ENCODE measurements around the gene CRELD1.
A peak's percentile ranks its signal among the peaks of the same experiment; 100 is the strongest.
"Not testable (repeated sequence)": the region's sequence is repeated elsewhere in the genome, so short reads cannot be mapped to it uniquely, and the experiment has no call there.

Gene CRELD1

GRCh38 chr3:9898467-9899241 lies 35.0 kb upstream of the CRELD1 start:
- no peak overlapping the region for H3K4me3 ChIP-seq (ENCODE audit: low read depth, low read length)
- TF ChIP-seq POLR2A (IDR thresholded peaks at IDR 0.05; ENCODE audit: extremely low read depth, insufficient read length) (no peak), MYC (IDR thresholded peaks at IDR 0.05; ENCODE audit: low read depth, low read length) (no peak)
- TF ChIP-seq, protein P1, sequence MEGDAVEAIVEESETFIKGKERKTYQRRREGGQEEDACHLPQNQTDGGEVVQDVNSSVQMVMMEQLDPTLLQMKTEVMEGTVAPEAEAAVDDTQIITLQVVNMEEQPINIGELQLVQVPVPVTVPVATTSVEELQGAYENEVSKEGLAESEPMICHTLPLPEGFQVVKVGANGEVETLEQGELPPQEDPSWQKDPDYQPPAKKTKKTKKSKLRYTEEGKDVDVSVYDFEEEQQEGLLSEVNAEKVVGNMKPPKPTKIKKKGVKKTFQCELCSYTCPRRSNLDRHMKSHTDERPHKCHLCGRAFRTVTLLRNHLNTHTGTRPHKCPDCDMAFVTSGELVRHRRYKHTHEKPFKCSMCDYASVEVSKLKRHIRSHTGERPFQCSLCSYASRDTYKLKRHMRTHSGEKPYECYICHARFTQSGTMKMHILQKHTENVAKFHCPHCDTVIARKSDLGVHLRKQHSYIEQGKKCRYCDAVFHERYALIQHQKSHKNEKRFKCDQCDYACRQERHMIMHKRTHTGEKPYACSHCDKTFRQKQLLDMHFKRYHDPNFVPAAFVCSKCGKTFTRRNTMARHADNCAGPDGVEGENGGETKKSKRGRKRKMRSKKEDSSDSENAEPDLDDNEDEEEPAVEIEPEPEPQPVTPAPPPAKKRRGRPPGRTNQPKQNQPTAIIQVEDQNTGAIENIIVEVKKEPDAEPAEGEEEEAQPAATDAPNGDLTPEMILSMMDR (IDR thresholded peaks at IDR 0.05; ENCODE audit: low read depth, low read length), result no peak
- DNase-seq (ENCODE audit: low read depth), result peak; percentile 61

- TF ChIP-seq MYC (IDR thresholded peaks at IDR 0.05; ENCODE audit: low read depth, low read length) (no peak), POLR2A (IDR thresholded peaks at IDR 0.05; ENCODE audit: extremely low read depth, insufficient read length) (no peak), MAX (IDR thresholded peaks at IDR 0.05; ENCODE audit: low read depth, low read length) (no peak)
- TF ChIP-seq, protein P1 (IDR thresholded peaks at IDR 0.05; ENCODE audit: low read depth, low read length), result no peak
- DNase-seq (ENCODE audit: low read depth), result no peak
- no peak overlapping the region for H3K4me3 ChIP-seq (ENCODE audit: low read depth, low read length)
Measured at GRCh38 chr3:9899289-9899791, 34.3 kb upstream of the CRELD1 start.

DNA sequence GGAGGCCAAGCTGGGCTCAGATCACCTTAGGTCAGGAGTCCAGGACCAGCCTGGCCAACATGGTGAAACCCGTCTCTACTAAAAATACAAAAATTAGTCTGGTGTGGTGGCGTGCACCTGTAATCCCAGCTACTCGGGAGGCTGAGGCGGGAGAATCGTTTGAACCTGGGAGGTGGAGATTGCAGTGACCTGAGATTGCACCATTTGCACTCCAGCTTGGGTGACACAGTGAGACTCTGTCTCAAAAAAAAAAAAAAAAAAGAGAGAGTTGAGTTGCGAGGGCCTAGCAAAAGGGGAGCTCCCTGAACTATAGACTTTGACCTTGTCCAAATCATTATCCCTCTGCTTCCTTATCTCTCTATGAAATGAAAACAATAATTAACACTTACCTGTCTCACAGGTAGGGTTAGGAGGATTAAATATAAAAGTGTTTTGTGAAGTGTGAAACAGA lies 32.6 kb upstream of the CRELD1 start:
- not testable (repeated sequence) for H3K4me3 ChIP-seq (ENCODE audit: low read depth, low read length); DNase-seq (ENCODE audit: low read depth)

DNA sequence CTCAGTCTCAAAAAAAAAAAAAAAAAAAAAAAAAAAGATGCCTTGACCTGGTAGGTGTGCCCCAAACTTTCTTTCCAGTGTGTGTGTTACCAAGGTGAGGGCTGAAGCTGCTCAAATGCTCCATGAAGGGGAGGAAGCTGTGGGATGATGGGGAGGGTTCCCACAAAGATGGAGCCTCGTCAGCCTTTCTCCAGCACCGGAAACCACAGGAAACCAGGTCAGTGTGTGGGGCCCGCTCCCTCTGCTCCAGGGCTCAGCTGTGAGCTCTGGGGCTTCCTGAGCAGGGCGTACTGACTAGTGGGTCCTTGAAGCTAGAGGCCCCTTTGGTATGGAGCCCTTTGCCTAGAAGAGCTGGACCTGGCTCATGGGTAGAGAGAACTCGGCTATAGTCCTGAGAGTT lies 31.7 kb upstream of the CRELD1 start:
- DNase-seq (ENCODE audit: low read depth), result peak; percentile 89
- TF ChIP-seq MYC (IDR thresholded peaks at IDR 0.05; ENCODE audit: low read depth, low read length), result no peak
- TF ChIP-seq, protein P1 (IDR thresholded peaks at IDR 0.05; ENCODE audit: low read depth, low read length), result no peak
- TF ChIP-seq MAX (IDR thresholded peaks at IDR 0.05; ENCODE audit: low read depth, low read length), result no peak
- no peak for TF ChIP-seq POLR2A (IDR thresholded peaks at IDR 0.05; ENCODE audit: extremely low read depth, insufficient read length)
- peak overlapping the region; percentile 82 for H3K4me3 ChIP-seq (ENCODE audit: low read depth, low read length)

- H3K4me3 ChIP-seq (ENCODE audit: low read depth, low read length), result peak within 1 kb of the TSS; percentile 82
- peak; percentile 80 for DNase-seq (ENCODE audit: low read depth)
- peak; percentile 17 for TF ChIP-seq POLR2A (IDR thresholded peaks at IDR 0.05; ENCODE audit: extremely low read depth, insufficient read length)
- TF ChIP-seq MYC (IDR thresholded peaks at IDR 0.05; ENCODE audit: low read depth, low read length), result no peak
Measured at GRCh38 chr3:9902372-9903237, 31.0 kb upstream of the CRELD1 start, which contains the start of gene IL17RE. TSS of gene IL17RE (plus strand) at chr3:9902848. CDS start at chr3:9902933, 85 bp downstream.

- DNase-seq (ENCODE audit: low read depth), result peak; percentile 45
- peak overlapping the region; percentile 82 for H3K4me3 ChIP-seq (ENCODE audit: low read depth, low read length)
- TF ChIP-seq MAX (IDR thresholded peaks at IDR 0.05; ENCODE audit: low read depth, low read length) (no peak), POLR2A (IDR thresholded peaks at IDR 0.05; ENCODE audit: extremely low read depth, insufficient read length) (no peak), MYC (IDR thresholded peaks at IDR 0.05; ENCODE audit: low read depth, low read length) (no peak)
- TF ChIP-seq, protein P1 (IDR thresholded peaks at IDR 0.05; ENCODE audit: low read depth, low read length), result no peak
Measured at GRCh38 chr3:9903238-9903624, 30.4 kb upstream of the CRELD1 start.

All from NB4 (cell line).